Calu3 (cell line): ENCODE results near the gene OAS2. TPM values are rescaled to one million over a fixed set of nuclear protein-coding genes. Genes with fewer than 3 reads are reported as not detected.

Experiments
- BruUV-seq: library from RNA; stranded (reverse); fragments of 400-500 nt; replicated peaks from 2 replicates; lab custom pipeline; 2021; lab: Mats Ljungman, UMichigan
- CTCF ChIA-PET: fragments of 300-600 bp; sonication (Branson Sonifier 250); formaldehyde crosslinking; loops from one replicate; lab custom pipeline; 2022; ENCODE audit warnings: antibody characterized with exemption; lab: Charles Lee
- DNase-seq: peaks from one replicate; pipeline ENCODE4 v3.0.0; 2022
- H3K27ac Mint-ChIP-seq: one replicate; pipeline ENCODE4 v1.8.0; 2022; ENCODE audit warnings: mixed read lengths; ENCODE audit not compliant: unreplicated experiment
- H3K27me3 Mint-ChIP-seq: one replicate; pipeline ENCODE4 v1.8.0; 2022; ENCODE audit warnings: mixed read lengths; ENCODE audit not compliant: unreplicated experiment
- H3K36me3 Mint-ChIP-seq: one replicate; pipeline ENCODE4 v1.8.0; 2022; ENCODE audit warnings: mild to moderate bottlenecking, moderate library complexity, mixed read lengths; ENCODE audit not compliant: insufficient read depth, unreplicated experiment
- H3K4me1 Mint-ChIP-seq: one replicate; pipeline ENCODE4 v1.8.0; 2022; ENCODE audit warnings: mild to moderate bottlenecking, low read depth, mixed read lengths; ENCODE audit not compliant: unreplicated experiment
- H3K4me3 Mint-ChIP-seq: one replicate; pipeline ENCODE4 v1.8.0; 2022; ENCODE audit warnings: mild to moderate bottlenecking, low read depth, moderate library complexity, mixed read lengths; ENCODE audit not compliant: unreplicated experiment
- H3K9me3 Mint-ChIP-seq: one replicate; pipeline ENCODE4 v1.8.0; 2022; ENCODE audit warnings: low read depth, mixed read lengths; ENCODE audit not compliant: unreplicated experiment
- intact Hi-C: fragments of 100-400 bp; cut with micrococcal nuclease; formaldehyde crosslinking; loops from one replicate; pipeline ENCODE4 v1.10.0; 2022; ENCODE audit not compliant: unreplicated experiment
- total RNA-seq: library from RNA; stranded (reverse); gene quantifications from 2 replicates; pipeline ENCODE4 v1.2.3, GENCODE V29; 2022
- TF ChIP-seq, protein P1 (sequence below): fragments of 200-600 bp; IDR thresholded peaks from one replicate; pipeline ENCODE4 v1.8.0; 2022; ENCODE audit warnings: antibody characterized with exemption; ENCODE audit not compliant: unreplicated experiment

Gene OAS2
- total RNA-seq, 1 experiment from 2014 or later: 58.1 TPM

DNA sequence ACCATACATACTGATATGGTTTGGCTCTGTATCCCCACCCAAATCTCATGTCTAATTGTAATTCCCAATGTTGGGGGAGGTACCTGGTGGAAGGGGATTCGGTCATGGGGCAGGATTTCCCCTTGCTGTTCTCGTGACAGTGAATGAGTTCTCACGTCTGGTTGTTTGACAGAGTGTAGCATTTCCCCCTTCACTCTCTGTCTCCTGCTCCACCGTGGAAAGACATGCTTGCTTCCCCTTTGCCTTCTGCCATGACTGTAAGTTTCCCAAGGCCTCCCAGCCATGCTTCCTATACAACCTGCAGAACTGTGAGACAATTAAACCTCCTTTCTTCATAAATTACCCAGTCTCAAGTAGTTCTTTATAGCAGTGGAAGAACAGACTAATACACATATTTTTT lies 49.4 kb downstream of the OAS2 start:
- H3K4me3 Mint-ChIP-seq: no peak overlapping the region
- DNase-seq: no peak
- CTCF ChIA-PET: interaction anchor here (0.8 kb wide), 1 partner anchor 35 kb away, joined by 3 read pairs; no protein-coding TSS in a partner anchor
- no TSS peak for BruUV-seq
- H3K36me3 Mint-ChIP-seq: no peaks in the 10 kb centered on the region
- intact Hi-C loops: no loop called here
- peaks cover 70% of the 10 kb centered on the region for H3K27me3 Mint-ChIP-seq
- TF ChIP-seq, protein P1, sequence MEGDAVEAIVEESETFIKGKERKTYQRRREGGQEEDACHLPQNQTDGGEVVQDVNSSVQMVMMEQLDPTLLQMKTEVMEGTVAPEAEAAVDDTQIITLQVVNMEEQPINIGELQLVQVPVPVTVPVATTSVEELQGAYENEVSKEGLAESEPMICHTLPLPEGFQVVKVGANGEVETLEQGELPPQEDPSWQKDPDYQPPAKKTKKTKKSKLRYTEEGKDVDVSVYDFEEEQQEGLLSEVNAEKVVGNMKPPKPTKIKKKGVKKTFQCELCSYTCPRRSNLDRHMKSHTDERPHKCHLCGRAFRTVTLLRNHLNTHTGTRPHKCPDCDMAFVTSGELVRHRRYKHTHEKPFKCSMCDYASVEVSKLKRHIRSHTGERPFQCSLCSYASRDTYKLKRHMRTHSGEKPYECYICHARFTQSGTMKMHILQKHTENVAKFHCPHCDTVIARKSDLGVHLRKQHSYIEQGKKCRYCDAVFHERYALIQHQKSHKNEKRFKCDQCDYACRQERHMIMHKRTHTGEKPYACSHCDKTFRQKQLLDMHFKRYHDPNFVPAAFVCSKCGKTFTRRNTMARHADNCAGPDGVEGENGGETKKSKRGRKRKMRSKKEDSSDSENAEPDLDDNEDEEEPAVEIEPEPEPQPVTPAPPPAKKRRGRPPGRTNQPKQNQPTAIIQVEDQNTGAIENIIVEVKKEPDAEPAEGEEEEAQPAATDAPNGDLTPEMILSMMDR: no peak
- H3K27ac Mint-ChIP-seq: no peak overlapping the region
- H3K4me1 Mint-ChIP-seq: peaks cover 9% of the 10 kb centered on the region
- H3K9me3 Mint-ChIP-seq: no peaks in the 10 kb centered on the region

DNA sequence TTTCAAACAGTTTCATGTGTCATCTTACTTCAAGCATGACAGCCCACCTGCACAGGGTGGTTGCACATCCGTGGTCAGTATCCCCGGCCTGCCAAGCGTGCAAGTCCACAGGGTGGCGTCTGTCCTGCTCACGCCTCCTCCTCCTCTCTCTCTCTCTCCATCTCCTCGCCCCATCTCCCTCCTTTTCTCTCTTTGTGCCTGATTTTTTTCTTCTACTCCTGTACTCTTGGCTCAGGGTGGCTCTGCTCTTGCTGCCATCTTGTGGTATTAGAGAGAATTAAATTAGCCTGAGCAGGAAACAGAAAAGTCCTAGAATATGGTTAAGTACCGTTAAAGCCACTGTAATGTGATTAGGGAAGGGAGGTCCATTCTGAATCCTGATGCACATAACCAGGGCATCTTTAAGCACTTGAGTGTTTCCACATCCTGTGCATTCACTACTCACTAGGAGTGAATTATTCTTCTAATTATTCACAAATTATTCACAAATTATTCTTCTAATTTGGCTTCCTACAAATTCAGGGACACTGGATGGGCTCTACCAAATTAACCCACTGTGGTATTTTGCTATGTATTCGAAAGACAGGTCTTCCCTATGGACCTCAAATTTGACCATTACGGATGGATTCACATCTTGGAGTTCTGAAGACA lies 52.7 kb downstream of the OAS2 start:
- CTCF ChIA-PET: no interaction called here
- no peak overlapping the region for H3K27ac Mint-ChIP-seq
- peak; percentile 43 for DNase-seq
- BruUV-seq: no TSS peak
- peaks cover 9% of the 10 kb centered on the region for H3K4me1 Mint-ChIP-seq
- H3K27me3 Mint-ChIP-seq: peaks cover 53% of the 10 kb centered on the region
- no peaks in the 10 kb centered on the region for H3K36me3 Mint-ChIP-seq
- H3K4me3 Mint-ChIP-seq: no peak overlapping the region
- intact Hi-C loops: loop anchor here (1.0 kb wide), 2 partner anchors 38 to 131 kb away; no protein-coding TSS in a partner anchor
- TF ChIP-seq, protein P1: peak; percentile 68
- H3K9me3 Mint-ChIP-seq: no peaks in the 10 kb centered on the region

DNA sequence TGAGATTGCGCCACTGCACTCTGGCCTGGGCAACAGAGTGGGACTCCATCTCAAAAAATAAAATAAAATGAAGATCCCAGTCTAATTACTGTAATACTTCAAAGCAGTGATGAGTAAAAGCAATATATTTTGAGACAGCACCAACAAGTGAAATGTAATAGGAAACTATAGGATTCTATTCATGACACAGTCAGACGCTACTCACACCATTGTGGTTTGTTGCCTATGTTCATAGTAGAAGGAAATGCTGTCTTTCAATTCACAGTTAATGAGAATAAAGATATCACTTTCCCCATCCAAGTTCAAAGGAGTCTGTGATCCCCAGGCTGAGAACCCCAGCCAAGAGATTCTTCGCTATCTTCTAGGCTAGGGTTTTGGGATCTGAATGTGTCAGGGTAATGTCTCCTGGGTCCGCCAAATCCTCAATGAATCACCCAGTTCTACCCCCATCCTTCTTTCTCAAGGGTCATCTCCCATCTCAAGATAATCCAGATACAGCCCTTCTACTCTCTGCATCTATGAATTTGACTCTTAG lies 61.7 kb downstream of the OAS2 start:
- no TSS peak for BruUV-seq
- Mint-ChIP-seq H3K4me3 (no peak overlapping the region), H3K4me1 (peaks cover 13% of the 10 kb centered on the region), H3K9me3 (no peaks in the 10 kb centered on the region), H3K27me3 (peaks cover 19% of the 10 kb centered on the region), H3K27ac (peak overlapping the region; percentile 34), H3K36me3 (no peaks in the 10 kb centered on the region)
- DNase-seq: no peak
- intact Hi-C loops: no loop called here
- TF ChIP-seq, protein P1: no peak
- CTCF ChIA-PET: interaction anchor here (0.6 to 1.3 kb wide), 2 partner anchors 47 to 600 kb away, joined by 4 to 5 read pairs; no protein-coding TSS in a partner anchor

DNA sequence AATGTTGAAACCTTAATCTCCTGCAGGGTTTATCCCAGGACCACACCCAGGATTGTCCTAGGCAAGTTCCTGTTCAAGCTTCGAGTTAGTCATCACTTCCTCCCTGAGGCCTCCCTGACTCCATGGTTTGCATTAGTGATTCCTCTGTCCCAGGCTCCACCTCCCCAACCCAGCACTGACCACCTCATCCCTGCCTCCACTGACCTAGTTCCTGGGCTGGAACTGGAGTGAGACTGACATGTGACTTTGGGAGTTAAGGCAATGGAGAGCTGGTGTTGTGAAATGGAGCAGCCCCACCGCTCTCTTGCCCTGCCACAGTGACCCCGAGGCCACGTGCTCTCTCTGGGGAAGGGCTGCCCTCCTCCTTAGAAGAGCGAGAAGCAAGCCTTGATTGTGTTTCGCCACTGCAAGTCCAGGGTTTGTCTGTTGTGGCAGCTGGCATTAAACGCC lies 62.4 kb downstream of the OAS2 start:
- no peaks in the 10 kb centered on the region for H3K36me3 Mint-ChIP-seq
- BruUV-seq: no TSS peak
- CTCF ChIA-PET: interaction anchor here (0.6 to 1.3 kb wide), 3 partner anchors 48 to 601 kb away, joined by 3 to 5 read pairs (median 4); partner anchors contain the start of gene RASAL1

More for the DNA sequence above, 62.4 kb downstream of the OAS2 start:
- Mint-ChIP-seq H3K27ac (peak overlapping the region; percentile 34), H3K27me3 (peaks cover 27% of the 10 kb centered on the region), H3K4me3 (no peak overlapping the region), H3K4me1 (peaks cover 13% of the 10 kb centered on the region), H3K9me3 (no peaks in the 10 kb centered on the region)
- intact Hi-C loops: no loop called here
- TF ChIP-seq, protein P1: no peak
- peak; percentile 76 for DNase-seq
